ENCODE results near the gene SPINK1.
"Not testable (repeated sequence)": the region's sequence is repeated elsewhere in the genome, so short reads cannot be mapped to it uniquely, and the experiment has no call there.

The SPINK1 gene

GRCh38 chr5:147804334-147804733 is 27.1 kb downstream of the SPINK1 start:
- Histone ChIP-seq H3K4me3 (ENCODE audit: low read depth, low read length) (no peak overlapping the region), H3K9ac (ENCODE audit: low read length) (no peak overlapping the region)

DNA sequence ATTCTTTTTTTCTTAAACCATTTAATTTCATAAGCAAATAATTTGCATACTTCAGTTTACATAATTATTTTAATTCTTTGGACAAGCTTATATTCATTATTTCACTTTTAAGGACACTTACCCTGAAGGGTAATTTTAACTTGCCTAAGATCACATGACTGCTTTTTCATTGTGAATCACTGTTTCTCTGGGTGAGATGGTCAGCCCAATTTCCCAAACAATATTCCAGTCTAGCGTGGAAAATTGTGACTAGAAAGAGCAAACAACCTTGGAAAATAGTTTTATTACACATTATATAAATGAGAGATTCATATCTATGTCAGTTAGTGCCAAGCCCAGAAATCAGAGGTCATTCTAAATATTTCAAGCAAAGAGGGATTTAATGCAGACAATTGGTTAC is 27.5 kb downstream of the SPINK1 start:
- no peaks in the 10 kb centered on the region for H3K27me3 ChIP-seq (ENCODE audit: control insufficient read depth, insufficient read depth, low read length)
- no peak overlapping the region for H3K27ac ChIP-seq (ENCODE audit: low read depth, low read length)
- H3K4me3 ChIP-seq (ENCODE audit: low read depth, low read length), result no peak overlapping the region
- 0 out of 2 replicates have a peak, but pooled peaks cover 11% of the 10 kb centered on the region for H3K4me1 ChIP-seq (ENCODE audit: control insufficient read depth, insufficient read depth, low read length)
- H3K9ac ChIP-seq (ENCODE audit: low read length), result no peak overlapping the region
- no peaks in the 10 kb centered on the region for H3K9me3 ChIP-seq (ENCODE audit: control insufficient read depth, insufficient read depth, low read depth, low read length)
- H3K36me3 ChIP-seq (ENCODE audit: control insufficient read depth, insufficient read depth, low read length), result no peaks in the 10 kb centered on the region

More at GRCh38 chr5:147804334-147804733, 27.1 kb downstream of the SPINK1 start:
- Histone ChIP-seq H3K36me3 (ENCODE audit: control insufficient read depth, insufficient read depth, low read length) (no peaks in the 10 kb centered on the region), H3K27me3 (ENCODE audit: control insufficient read depth, insufficient read depth, low read length) (no peaks in the 10 kb centered on the region), H3K27ac (ENCODE audit: low read depth, low read length) (no peak overlapping the region), H3K4me1 (ENCODE audit: control insufficient read depth, insufficient read depth, low read length) (0 out of 2 replicates have a peak, but pooled peaks cover 11% of the 10 kb centered on the region), H3K9me3 (ENCODE audit: control insufficient read depth, insufficient read depth, low read depth, low read length) (no peaks in the 10 kb centered on the region)

DNA sequence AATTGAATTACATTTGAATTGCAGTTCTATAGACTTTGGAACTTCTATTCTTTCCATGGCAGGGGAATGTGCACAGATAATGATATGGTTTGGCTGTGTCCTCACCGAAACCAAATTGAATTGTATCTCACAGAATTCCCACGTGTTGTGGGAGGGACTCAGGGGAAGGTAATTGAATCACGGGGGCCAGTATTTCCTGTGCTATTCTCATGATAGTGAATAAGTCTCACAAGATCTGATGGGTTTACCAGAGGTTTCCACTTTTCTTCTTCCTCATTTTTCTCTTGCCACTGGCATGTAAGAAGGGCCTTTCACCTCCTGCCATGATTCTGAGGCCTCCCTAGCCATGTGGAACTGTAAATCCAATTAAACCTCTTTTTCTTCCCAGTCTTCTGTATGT is 28.3 kb downstream of the SPINK1 start:
- not testable (repeated sequence) for H3K27me3 ChIP-seq (ENCODE audit: control insufficient read depth, insufficient read depth, low read length); H3K27ac ChIP-seq (ENCODE audit: low read depth, low read length); H3K9ac ChIP-seq (ENCODE audit: low read length); H3K4me3 ChIP-seq (ENCODE audit: low read depth, low read length); H3K9me3 ChIP-seq (ENCODE audit: control insufficient read depth, insufficient read depth, low read depth, low read length); H3K36me3 ChIP-seq (ENCODE audit: control insufficient read depth, insufficient read depth, low read length)
- 0 out of 2 replicates have a peak, but pooled peaks cover 11% of the 10 kb centered on the region for H3K4me1 ChIP-seq (ENCODE audit: control insufficient read depth, insufficient read depth, low read length)

- no peaks in the 10 kb centered on the region for H3K27me3 ChIP-seq (ENCODE audit: control insufficient read depth, insufficient read depth, low read length)
- H3K9ac ChIP-seq (ENCODE audit: low read length), result no peak overlapping the region
- H3K9me3 ChIP-seq (ENCODE audit: control insufficient read depth, insufficient read depth, low read depth, low read length), result no peaks in the 10 kb centered on the region
- no peak overlapping the region for H3K27ac ChIP-seq (ENCODE audit: low read depth, low read length)
- H3K36me3 ChIP-seq (ENCODE audit: control insufficient read depth, insufficient read depth, low read length), result no peaks in the 10 kb centered on the region
- H3K4me3 ChIP-seq (ENCODE audit: low read depth, low read length), result no peak overlapping the region
- H3K4me1 ChIP-seq (ENCODE audit: control insufficient read depth, insufficient read depth, low read length), result 0 out of 2 replicates have a peak, but pooled peaks cover 11% of the 10 kb centered on the region
Observed at GRCh38 chr5:147801461-147801860, 30.0 kb downstream of the SPINK1 start.

- Histone ChIP-seq H3K9ac (ENCODE audit: low read length) (no peak overlapping the region), H3K27ac (ENCODE audit: low read depth, low read length) (no peak overlapping the region), H3K9me3 (ENCODE audit: control insufficient read depth, insufficient read depth, low read depth, low read length) (no peaks in the 10 kb centered on the region), H3K4me1 (ENCODE audit: control insufficient read depth, insufficient read depth, low read length) (0 out of 2 replicates have a peak, but pooled peaks cover 11% of the 10 kb centered on the region), H3K27me3 (ENCODE audit: control insufficient read depth, insufficient read depth, low read length) (no peaks in the 10 kb centered on the region), H3K4me3 (ENCODE audit: low read depth, low read length) (no peak overlapping the region), H3K36me3 (ENCODE audit: control insufficient read depth, insufficient read depth, low read length) (no peaks in the 10 kb centered on the region)
Observed at GRCh38 chr5:147800491-147800890, 31.0 kb downstream of the SPINK1 start.

- Histone ChIP-seq H3K36me3 (ENCODE audit: control insufficient read depth, insufficient read depth, low read length) (no peaks in the 10 kb centered on the region), H3K9ac (ENCODE audit: low read length) (no peak overlapping the region), H3K27ac (ENCODE audit: low read depth, low read length) (no peak overlapping the region), H3K9me3 (ENCODE audit: control insufficient read depth, insufficient read depth, low read depth, low read length) (no peaks in the 10 kb centered on the region), H3K4me1 (ENCODE audit: control insufficient read depth, insufficient read depth, low read length) (no peaks in the 10 kb centered on the region), H3K4me3 (ENCODE audit: low read depth, low read length) (no peak overlapping the region), H3K27me3 (ENCODE audit: control insufficient read depth, insufficient read depth, low read length) (no peaks in the 10 kb centered on the region)
Observed at GRCh38 chr5:147796556-147797308, 34.7 kb downstream of the SPINK1 start.

- no peaks in the 10 kb centered on the region for H3K4me1 ChIP-seq (ENCODE audit: control insufficient read depth, insufficient read depth, low read length)
- H3K9ac ChIP-seq (ENCODE audit: low read length), result no peak overlapping the region
- H3K9me3 ChIP-seq (ENCODE audit: control insufficient read depth, insufficient read depth, low read depth, low read length), result no peaks in the 10 kb centered on the region
- no peak overlapping the region for H3K27ac ChIP-seq (ENCODE audit: low read depth, low read length)
- H3K27me3 ChIP-seq (ENCODE audit: control insufficient read depth, insufficient read depth, low read length), result no peaks in the 10 kb centered on the region
- H3K4me3 ChIP-seq (ENCODE audit: low read depth, low read length), result no peak overlapping the region
- no peaks in the 10 kb centered on the region for H3K36me3 ChIP-seq (ENCODE audit: control insufficient read depth, insufficient read depth, low read length)
Observed at GRCh38 chr5:147791181-147791580, 40.3 kb downstream of the SPINK1 start.

DNA sequence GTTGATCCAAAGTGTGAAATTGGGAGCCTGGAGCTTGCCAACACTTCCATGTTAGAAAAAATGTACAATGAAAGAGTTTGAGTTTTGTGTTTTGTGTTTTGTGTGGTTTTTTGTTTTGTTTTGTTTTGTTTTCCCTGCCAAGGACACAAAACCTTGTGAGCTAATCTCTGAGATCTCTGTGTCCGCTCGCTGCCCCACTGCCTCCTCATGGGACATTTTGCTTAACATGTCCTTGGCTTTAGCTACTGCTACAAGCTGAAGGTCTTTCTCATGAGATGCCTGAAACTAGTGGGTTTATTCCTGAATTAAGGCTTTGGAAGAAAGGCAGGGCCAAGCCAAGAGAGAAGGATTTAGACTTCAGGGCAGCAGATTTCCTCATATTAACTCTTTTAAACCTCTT is 41.7 kb downstream of the SPINK1 start:
- H3K27ac ChIP-seq (ENCODE audit: low read depth, low read length), result no peak overlapping the region
- no peak overlapping the region for H3K4me3 ChIP-seq (ENCODE audit: low read depth, low read length)
- H3K9me3 ChIP-seq (ENCODE audit: control insufficient read depth, insufficient read depth, low read depth, low read length), result no peaks in the 10 kb centered on the region
- H3K4me1 ChIP-seq (ENCODE audit: control insufficient read depth, insufficient read depth, low read length), result no peaks in the 10 kb centered on the region
- no peak overlapping the region for H3K9ac ChIP-seq (ENCODE audit: low read length)
- H3K27me3 ChIP-seq (ENCODE audit: control insufficient read depth, insufficient read depth, low read length), result no peaks in the 10 kb centered on the region
- H3K36me3 ChIP-seq (ENCODE audit: control insufficient read depth, insufficient read depth, low read length), result no peaks in the 10 kb centered on the region

DNA sequence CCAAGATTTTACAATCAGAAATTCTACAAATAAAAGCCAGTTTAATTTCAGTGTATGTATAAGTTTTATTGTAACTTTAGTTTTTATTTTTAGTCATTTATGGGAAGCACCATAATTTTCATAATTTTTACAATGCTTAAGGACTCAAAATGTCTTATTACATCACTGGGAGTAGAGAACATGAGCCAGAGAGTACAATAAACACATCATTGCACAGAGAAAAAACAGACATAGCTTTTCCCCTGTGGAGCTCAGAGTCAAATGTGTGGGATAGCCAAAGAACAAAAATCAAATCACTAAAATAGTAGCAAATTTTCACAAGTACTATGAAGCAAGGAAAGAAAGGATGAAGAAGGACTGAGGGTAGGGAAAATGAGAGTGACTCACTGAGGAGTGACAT is 43.4 kb downstream of the SPINK1 start:
- no peak overlapping the region for H3K4me3 ChIP-seq (ENCODE audit: low read depth, low read length)
- H3K27me3 ChIP-seq (ENCODE audit: control insufficient read depth, insufficient read depth, low read length), result no peaks in the 10 kb centered on the region
- no peak overlapping the region for H3K9ac ChIP-seq (ENCODE audit: low read length)
- no peaks in the 10 kb centered on the region for H3K4me1 ChIP-seq (ENCODE audit: control insufficient read depth, insufficient read depth, low read length)
- H3K27ac ChIP-seq (ENCODE audit: low read depth, low read length), result no peak overlapping the region
- H3K36me3 ChIP-seq (ENCODE audit: control insufficient read depth, insufficient read depth, low read length), result no peaks in the 10 kb centered on the region
- H3K9me3 ChIP-seq (ENCODE audit: control insufficient read depth, insufficient read depth, low read depth, low read length), result no peaks in the 10 kb centered on the region

GRCh38 chr5:147786142-147786541 is 45.3 kb downstream of the SPINK1 start:
- no peaks in the 10 kb centered on the region for H3K27me3 ChIP-seq (ENCODE audit: control insufficient read depth, insufficient read depth, low read length)
- H3K4me1 ChIP-seq (ENCODE audit: control insufficient read depth, insufficient read depth, low read length), result peaks cover 7% of the 10 kb centered on the region; the same call in 1 of the 2 replicates
- H3K36me3 ChIP-seq (ENCODE audit: control insufficient read depth, insufficient read depth, low read length), result no peaks in the 10 kb centered on the region
- H3K27ac ChIP-seq (ENCODE audit: low read depth, low read length), result no peak overlapping the region
- H3K9ac ChIP-seq (ENCODE audit: low read length), result no peak overlapping the region
- no peaks in the 10 kb centered on the region for H3K9me3 ChIP-seq (ENCODE audit: control insufficient read depth, insufficient read depth, low read depth, low read length)
- no peak overlapping the region for H3K4me3 ChIP-seq (ENCODE audit: low read depth, low read length)

GRCh38 chr5:147784146-147784987 is 47.1 kb downstream of the SPINK1 start:
- Histone ChIP-seq H3K4me1 (ENCODE audit: control insufficient read depth, insufficient read depth, low read length) (peaks cover 18% of the 10 kb centered on the region), H3K4me3 (ENCODE audit: low read depth, low read length) (no peak overlapping the region), H3K9me3 (ENCODE audit: control insufficient read depth, insufficient read depth, low read depth, low read length) (no peaks in the 10 kb centered on the region), H3K36me3 (ENCODE audit: control insufficient read depth, insufficient read depth, low read length) (no peaks in the 10 kb centered on the region), H3K27ac (ENCODE audit: low read depth, low read length) (no peak overlapping the region), H3K27me3 (ENCODE audit: control insufficient read depth, insufficient read depth, low read length) (no peaks in the 10 kb centered on the region), H3K9ac (ENCODE audit: low read length) (no peak overlapping the region)

Measured in HUES6 (cell line).